Measurements from ENCODE around the gene KLHL26.
A peak's percentile ranks its signal among the peaks of the same experiment; 100 is the strongest.

KLHL26 gene

DNA sequence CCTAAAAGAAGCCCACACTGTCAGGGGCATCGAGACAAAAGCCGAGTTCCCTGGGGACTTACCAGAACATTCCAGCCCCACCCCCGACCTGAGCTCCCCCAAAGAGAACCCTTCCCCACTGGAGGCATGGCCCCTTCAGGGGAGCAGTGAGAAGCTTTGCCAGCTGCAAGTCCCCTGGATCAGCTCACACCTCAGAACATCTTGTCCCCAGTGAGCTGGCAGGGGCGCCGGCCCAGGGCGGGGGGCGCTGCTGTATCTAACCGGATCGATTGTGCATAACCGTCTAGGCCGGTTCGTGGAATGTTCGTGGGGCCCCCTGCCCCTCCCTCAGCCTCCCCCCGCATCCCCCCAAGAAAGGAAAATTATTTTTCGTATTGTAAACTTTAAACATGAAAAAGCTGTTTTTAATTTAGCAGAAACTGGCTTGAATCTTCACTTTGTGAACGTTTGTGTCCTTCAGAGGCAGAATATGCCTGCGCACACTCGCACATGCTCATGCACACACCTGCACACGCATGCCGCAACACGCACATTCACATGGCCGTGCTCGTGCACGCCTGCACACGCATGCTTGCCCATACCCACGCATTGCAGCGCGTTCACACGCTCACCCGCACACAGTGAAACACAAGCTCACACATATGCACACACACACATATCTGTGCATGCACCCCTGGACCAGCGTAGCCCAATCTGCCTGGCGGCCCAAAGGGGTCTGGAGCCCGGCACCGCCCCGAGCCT lies 34.6 kb downstream of the KLHL26 start:
- DNase-seq (ENCODE audit: low read depth), result no peak
- no peak overlapping the region for H3K4me3 ChIP-seq (ENCODE audit: low read depth, low read length)
- in situ Hi-C loops (cut with HindIII; ENCODE audit: low sequenced_read_pairs), result loop anchor here (5.0 kb wide), 2 partner anchors 74 to 76 kb away; no protein-coding TSS in a partner anchor
- TF ChIP-seq, protein P1, sequence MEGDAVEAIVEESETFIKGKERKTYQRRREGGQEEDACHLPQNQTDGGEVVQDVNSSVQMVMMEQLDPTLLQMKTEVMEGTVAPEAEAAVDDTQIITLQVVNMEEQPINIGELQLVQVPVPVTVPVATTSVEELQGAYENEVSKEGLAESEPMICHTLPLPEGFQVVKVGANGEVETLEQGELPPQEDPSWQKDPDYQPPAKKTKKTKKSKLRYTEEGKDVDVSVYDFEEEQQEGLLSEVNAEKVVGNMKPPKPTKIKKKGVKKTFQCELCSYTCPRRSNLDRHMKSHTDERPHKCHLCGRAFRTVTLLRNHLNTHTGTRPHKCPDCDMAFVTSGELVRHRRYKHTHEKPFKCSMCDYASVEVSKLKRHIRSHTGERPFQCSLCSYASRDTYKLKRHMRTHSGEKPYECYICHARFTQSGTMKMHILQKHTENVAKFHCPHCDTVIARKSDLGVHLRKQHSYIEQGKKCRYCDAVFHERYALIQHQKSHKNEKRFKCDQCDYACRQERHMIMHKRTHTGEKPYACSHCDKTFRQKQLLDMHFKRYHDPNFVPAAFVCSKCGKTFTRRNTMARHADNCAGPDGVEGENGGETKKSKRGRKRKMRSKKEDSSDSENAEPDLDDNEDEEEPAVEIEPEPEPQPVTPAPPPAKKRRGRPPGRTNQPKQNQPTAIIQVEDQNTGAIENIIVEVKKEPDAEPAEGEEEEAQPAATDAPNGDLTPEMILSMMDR (IDR thresholded peaks at IDR 0.05; ENCODE audit: low read depth, low read length, missing control alignments), result no peak

DNA sequence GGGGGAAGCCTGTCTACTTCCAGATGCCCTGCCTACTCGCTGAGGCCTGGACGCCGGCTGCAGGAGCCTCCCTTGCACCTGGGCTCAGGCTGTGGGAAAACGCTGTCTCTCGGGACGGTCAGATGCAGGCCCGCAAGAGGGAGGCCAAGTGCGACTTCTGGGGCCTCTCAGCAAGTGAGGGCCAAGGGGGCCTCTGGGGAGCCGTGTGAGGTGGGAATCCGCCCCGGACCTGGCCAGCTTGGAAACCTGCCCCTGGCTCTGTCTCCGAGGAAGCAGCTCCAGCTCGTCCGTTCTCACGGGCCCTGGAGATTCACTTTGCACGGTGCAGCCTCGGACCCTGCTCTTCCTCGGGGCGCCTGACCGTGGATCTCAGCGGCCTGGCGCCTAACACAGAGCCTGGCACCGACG lies 35.2 kb downstream of the KLHL26 start:
- H3K4me3 ChIP-seq (ENCODE audit: low read depth, low read length), result no peak overlapping the region
- TF ChIP-seq, protein P1 (IDR thresholded peaks at IDR 0.05; ENCODE audit: low read depth, low read length, missing control alignments), result no peak
- DNase-seq (ENCODE audit: low read depth), result no peak
- in situ Hi-C loops (cut with HindIII; ENCODE audit: low sequenced_read_pairs), result loop anchor here (5.0 kb wide), 2 partner anchors 75 kb away; no protein-coding TSS in a partner anchor

DNA sequence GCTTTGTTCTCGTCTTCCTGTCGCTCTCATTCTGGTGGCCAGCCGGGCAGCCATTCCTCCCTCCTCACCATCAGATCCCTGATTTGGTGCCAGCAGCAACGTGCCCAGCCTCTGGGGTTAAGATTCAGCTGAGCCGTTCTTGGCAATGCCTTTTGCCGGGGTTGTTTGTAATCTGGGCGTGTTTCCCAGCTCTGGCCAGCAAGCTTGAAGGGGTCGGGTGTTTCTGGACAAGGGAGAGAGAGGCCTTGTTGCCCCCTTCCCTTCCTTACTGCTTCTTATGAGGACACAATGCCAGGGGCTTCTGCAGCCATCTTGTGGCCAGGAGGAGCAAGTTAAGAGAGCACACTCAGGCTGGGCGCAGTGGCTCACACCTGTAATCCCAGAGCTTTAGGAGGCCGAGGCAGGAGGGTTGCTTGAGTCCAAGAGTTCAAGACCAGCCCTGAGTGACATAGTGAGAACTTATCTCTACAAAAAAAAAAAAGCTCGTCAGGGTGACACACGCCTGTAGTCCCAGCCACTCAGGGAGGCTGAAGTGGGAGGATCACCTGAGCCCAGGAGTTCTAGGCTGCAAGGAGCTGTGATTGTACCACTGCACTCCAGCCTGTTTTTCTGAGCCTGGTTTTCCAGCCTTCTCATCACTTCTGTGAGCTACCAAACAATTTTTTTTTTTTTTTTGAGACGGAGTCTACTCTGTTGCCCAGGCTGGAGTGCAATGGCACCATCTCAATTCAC lies 35.9 kb downstream of the KLHL26 start:
- TF ChIP-seq, protein P1 (IDR thresholded peaks at IDR 0.05; ENCODE audit: low read depth, low read length, missing control alignments), result peak; percentile 54
- H3K4me3 ChIP-seq (ENCODE audit: low read depth, low read length), result no peak overlapping the region
- DNase-seq (ENCODE audit: low read depth), result peak; percentile 29
- in situ Hi-C loops (cut with HindIII; ENCODE audit: low sequenced_read_pairs), result loop anchor here (5.0 kb wide), 2 partner anchors 75 kb away; no protein-coding TSS in a partner anchor

DNA sequence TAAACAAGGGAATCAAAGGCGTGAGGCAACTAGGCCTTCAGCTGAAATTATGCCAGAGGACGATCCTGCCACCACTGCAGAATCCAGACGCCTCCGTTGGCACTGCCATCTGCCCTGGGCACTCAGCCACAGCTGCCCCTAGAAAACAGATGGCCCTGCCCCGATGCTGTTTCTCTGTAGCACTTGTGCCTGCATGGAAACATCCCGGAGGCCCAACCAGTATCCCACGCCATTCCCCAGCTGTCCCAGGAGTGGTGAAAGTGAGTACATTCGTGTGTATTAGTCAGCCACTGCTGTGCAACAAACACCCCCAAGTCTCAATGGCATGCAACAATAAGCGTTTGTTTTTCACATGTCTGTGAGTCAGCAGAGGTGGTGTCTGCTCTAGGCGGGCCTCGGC lies 37.8 kb downstream of the KLHL26 start:
- TF ChIP-seq, protein P1 (IDR thresholded peaks at IDR 0.05; ENCODE audit: low read depth, low read length, missing control alignments), result no peak
- no peak for DNase-seq (ENCODE audit: low read depth)
- in situ Hi-C loops (cut with HindIII; ENCODE audit: low sequenced_read_pairs), result loop anchor here (5.0 kb wide), 2 partner anchors 73 to 77 kb away; no protein-coding TSS in a partner anchor
- H3K4me3 ChIP-seq (ENCODE audit: low read depth, low read length), result no peak overlapping the region

DNA sequence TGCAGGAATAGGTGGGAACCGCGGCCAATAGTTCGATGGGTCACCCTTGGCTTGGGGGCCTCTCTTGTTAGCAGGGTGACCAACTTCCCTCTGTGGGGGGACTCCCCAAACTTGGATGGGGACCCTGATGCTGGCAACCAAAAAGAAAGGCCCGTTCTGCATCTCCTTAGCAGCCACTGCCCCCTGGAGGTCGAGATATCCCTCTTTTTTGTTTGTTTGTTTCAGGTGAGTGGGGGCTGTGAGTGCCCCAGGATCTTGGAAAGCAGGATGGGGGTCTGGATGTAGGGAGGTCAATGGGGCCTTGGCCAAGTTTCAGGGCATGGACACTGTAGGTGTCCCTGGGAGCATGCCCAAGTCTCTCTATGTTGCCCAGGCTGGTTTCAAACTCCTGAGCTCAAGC lies 39.0 kb downstream of the KLHL26 start:
- H3K4me3 ChIP-seq (ENCODE audit: low read depth, low read length), result no peak overlapping the region
- DNase-seq (ENCODE audit: low read depth), result no peak
- in situ Hi-C loops (cut with HindIII; ENCODE audit: low sequenced_read_pairs), result no loop called here
- TF ChIP-seq, protein P1 (IDR thresholded peaks at IDR 0.05; ENCODE audit: low read depth, low read length, missing control alignments), result peak; percentile 57

DNA sequence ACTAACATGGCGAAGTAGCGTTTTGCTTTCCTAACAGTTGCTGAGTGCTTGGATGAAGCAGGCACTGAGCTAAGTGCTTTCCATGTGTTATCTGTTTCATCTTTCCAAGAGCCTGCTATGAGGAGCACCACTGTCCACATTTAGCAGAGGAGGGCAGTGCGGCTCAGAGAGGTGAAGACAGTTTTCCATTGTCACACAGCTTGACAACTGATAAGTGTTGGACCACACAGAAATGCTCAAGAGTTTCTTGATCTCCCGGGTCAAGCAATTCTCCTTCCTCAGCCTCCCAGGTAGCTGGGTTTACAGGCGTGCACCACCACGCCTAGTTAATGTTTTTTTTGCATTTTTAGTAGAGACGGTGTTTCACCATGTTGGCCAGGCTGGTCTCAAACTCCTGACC lies 39.9 kb downstream of the KLHL26 start:
- TF ChIP-seq, protein P1 (IDR thresholded peaks at IDR 0.05; ENCODE audit: low read depth, low read length, missing control alignments), result no peak
- no peak overlapping the region for H3K4me3 ChIP-seq (ENCODE audit: low read depth, low read length)
- in situ Hi-C loops (cut with HindIII; ENCODE audit: low sequenced_read_pairs), result no loop called here
- no peak for DNase-seq (ENCODE audit: low read depth)

Data from astrocyte of the cerebellum (primary cell).